PC-3 (cell line): Measurements from ENCODE around the gene UACA. TPM values are rescaled to one million over a fixed set of nuclear protein-coding genes. Genes with fewer than 3 reads are reported as not detected.

Source experiments
- ATAC-seq: fragments of 200-7000 bp; cut with Tn5 transposase; 2 replicates; pipeline ENCODE4 v1.9.1; 2020; ENCODE audit warnings: mild to moderate bottlenecking, moderate library complexity
- BruUV-seq: library from RNA; stranded (reverse); fragments of 400-500 nt; replicated peaks from 2 replicates; lab custom pipeline; 2021; lab: Mats Ljungman, UMichigan
- CTCF ChIA-PET: fragments of 300-600 bp; sonication (Branson Sonifier 250); formaldehyde crosslinking; loops from one replicate; lab custom pipeline; 2022; ENCODE audit warnings: antibody characterized with exemption; lab: Charles Lee
- POLR2A ChIA-PET: fragments of 300-600 bp; sonication (Branson Sonifier 250); formaldehyde crosslinking; loops from one replicate; lab custom pipeline; 2022; ENCODE audit warnings: antibody characterized with exemption; ENCODE audit not compliant: unreplicated experiment; lab: Charles Lee
- DNase-seq: peaks from one replicate; pipeline ENCODE4 v3.0.0-alpha.2; 2015
- H2AFZ ChIP-seq: fragments of 300-600 bp; sonication (generic); 2 replicates; pipeline ENCODE4 v1.6.0; 2016; ENCODE audit warnings: antibody characterized with exemption, low read length
- H3F3A ChIP-seq: fragments of 300-600 bp; sonication (generic); one replicate; pipeline ENCODE4 v1.6.0; 2017; ENCODE audit warnings: antibody characterized with exemption, low read length, control low read depth, mild to moderate bottlenecking; ENCODE audit not compliant: unreplicated experiment
- H3K27ac ChIP-seq: fragments of 300-600 bp; sonication (generic); 2 replicates; pipeline ENCODE4 v1.5.1; 2016; ENCODE audit warnings: mild to moderate bottlenecking, low read length
- H3K27me3 ChIP-seq: fragments of 300-600 bp; sonication (generic); 2 replicates; pipeline ENCODE4 v1.6.1; 2016; ENCODE audit warnings: low read length, mixed read lengths
- H3K36me3 ChIP-seq: fragments of 300-600 bp; sonication (generic); 2 replicates; pipeline ENCODE4 v1.6.1; 2016; ENCODE audit warnings: low read depth, mixed run types, low read length, mixed read lengths
- H3K4me1 ChIP-seq: fragments of 300-600 bp; sonication (generic); 2 replicates; pipeline ENCODE4 v1.5.1; 2016; ENCODE audit warnings: low read length; ENCODE audit not compliant: insufficient read depth
- H3K4me2 ChIP-seq: fragments of 300-600 bp; sonication (generic); 2 replicates; pipeline ENCODE4 v1.6.0; 2016; ENCODE audit warnings: low read length
- H3K4me3 ChIP-seq: fragments of 300-600 bp; sonication (generic); 2 replicates; pipeline ENCODE4 v1.5.1; 2016; ENCODE audit warnings: mild to moderate bottlenecking, low read length, mixed read lengths
- H3K79me2 ChIP-seq: fragments of 300-600 bp; sonication (generic); 2 replicates; pipeline ENCODE4 v1.6.1; 2017; ENCODE audit warnings: low read length, mixed read lengths
- H3K9ac ChIP-seq: fragments of 300-600 bp; sonication (generic); 2 replicates; pipeline ENCODE4 v1.6.0; 2016; ENCODE audit warnings: mild to moderate bottlenecking, low read length
- H3K9me2 ChIP-seq: fragments of 300-600 bp; sonication (generic); replicated peaks from 2 replicates; pipeline ENCODE4 v1.6.1; 2016; ENCODE audit warnings: mixed run types, low read length, mixed read lengths
- H3K9me3 ChIP-seq: fragments of 300-600 bp; sonication (generic); 2 replicates; pipeline ENCODE4 v1.6.1; 2016; ENCODE audit warnings: low read length, mixed read lengths
- H4K20me1 ChIP-seq: fragments of 300-600 bp; sonication (generic); 2 replicates; pipeline ENCODE4 v1.6.1; 2016; ENCODE audit warnings: low read length, mixed read lengths
- CTCF ChIP-seq: fragments of 300-600 bp; sonication (generic); conservative IDR thresholded peaks from 2 replicates; pipeline ENCODE4 v1.5.1; 2017; ENCODE audit warnings: antibody characterized with exemption, low read depth, mild to moderate bottlenecking, low read length
- EZH2 ChIP-seq: fragments of 300-600 bp; sonication (generic); IDR thresholded peaks from one replicate; pipeline ENCODE4 v1.6.1; 2017; ENCODE audit warnings: antibody characterized with exemption, mild to moderate bottlenecking, low read length; ENCODE audit not compliant: unreplicated experiment
- EZH2phosphoT487 ChIP-seq: fragments of 300-600 bp; sonication (generic); IDR thresholded peaks from 2 replicates; pipeline ENCODE4 v1.6.1; 2018; ENCODE audit warnings: mild to moderate bottlenecking, antibody characterized with exemption, low read length, borderline replicate concordance
- intact Hi-C: fragments of 100-400 bp; cut with micrococcal nuclease; formaldehyde crosslinking; loops from 2 replicates; pipeline ENCODE4 v1.9.0; 2023
- total RNA-seq: library from RNA; depleted of rRNA; stranded (reverse); fragments of >200 nt; gene quantifications from 2 replicates; pipeline ENCODE4 v1.2.3, GENCODE V29; 2014

UACA gene
- total RNA-seq, 1 experiment from 2014 or later = 21.7 TPM

DNA sequence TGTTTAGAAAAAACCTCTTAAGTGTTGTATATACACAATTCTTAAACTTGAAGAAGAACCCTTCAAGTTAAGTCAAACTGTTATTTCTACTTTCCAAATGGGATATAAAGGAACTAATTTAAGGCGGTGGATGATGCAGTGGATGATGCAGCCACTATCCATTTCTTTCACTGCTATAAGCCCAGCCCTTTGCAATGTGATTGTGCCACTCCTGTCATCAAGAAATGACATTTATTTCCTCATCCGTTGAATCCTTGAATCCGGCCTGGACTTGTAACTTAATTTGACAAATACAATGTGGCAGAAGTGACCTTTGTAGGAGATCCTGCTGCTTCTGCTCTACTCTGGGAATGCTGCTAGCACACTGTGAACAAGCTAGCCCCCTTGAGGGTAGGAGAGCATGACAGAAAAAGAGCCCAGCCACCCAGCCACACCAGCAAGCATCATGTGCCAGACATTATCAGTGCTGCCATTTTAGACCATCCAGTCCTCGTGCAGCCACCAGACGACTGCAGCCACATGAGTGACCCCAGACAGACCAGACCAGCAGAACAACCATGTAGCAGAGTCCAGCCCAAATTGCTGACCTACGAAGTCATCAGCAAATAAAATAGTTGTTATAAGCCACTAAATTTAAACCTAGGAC is 47.4 kb downstream of the UACA start:
- no peak for TF ChIP-seq CTCF
- no peak for TF ChIP-seq EZH2phosphoT487
- ATAC-seq = peak; percentile 51
- intact Hi-C loops = no loop called here
- Histone ChIP-seq H3K9ac (no peak overlapping the region), H2AFZ (no peak overlapping the region), H3K4me1 (peaks cover 40% of the 10 kb centered on the region), H3K27me3 (no peaks in the 10 kb centered on the region), H4K20me1 (no peaks in the 10 kb centered on the region), H3K9me3 (no peaks in the 10 kb centered on the region), H3K4me2 (peak overlapping the region; percentile 27; the same call in 1 of the 2 replicates), H3K27ac (no peak overlapping the region), H3K9me2 (no peaks in the 10 kb centered on the region), H3F3A (peaks cover 4% of the 10 kb centered on the region), H3K4me3 (no peak overlapping the region), H3K36me3 (no peaks in the 10 kb centered on the region), H3K79me2 (peaks cover 58% of the 10 kb centered on the region)
- no TSS peak for BruUV-seq
- CTCF ChIA-PET = no interaction called here
- POLR2A ChIA-PET = no interaction called here
- DNase-seq = peak; percentile 48

- POLR2A ChIA-PET = interaction anchor here (0.6 kb wide), 1 partner anchor 32 kb away, joined by 4 read pairs; no protein-coding TSS in a partner anchor
- CTCF ChIA-PET = no interaction called here
- H3K9me2 ChIP-seq = no peaks in the 10 kb centered on the region
- H3K36me3 ChIP-seq = no peaks in the 10 kb centered on the region
- intact Hi-C loops = no loop called here
- ATAC-seq (peak; percentile 34; the same call in 1 of the 2 replicates), DNase-seq (peak; percentile 41)
- TF ChIP-seq CTCF = no peak
- TF ChIP-seq EZH2phosphoT487 = no peak
- no peak for TF ChIP-seq EZH2
- H3K4me3 ChIP-seq = no peak overlapping the region
- H2AFZ ChIP-seq = no peak overlapping the region
- H3K27ac ChIP-seq = no peak overlapping the region
- no TSS peak for BruUV-seq
- H3K9ac ChIP-seq = no peak overlapping the region
- H3K27me3 ChIP-seq = no peaks in the 10 kb centered on the region
- H3K4me1 ChIP-seq = peaks cover 40% of the 10 kb centered on the region
- no peaks in the 10 kb centered on the region for H3K9me3 ChIP-seq
- H4K20me1 ChIP-seq = no peaks in the 10 kb centered on the region
- H3F3A ChIP-seq = peaks cover 4% of the 10 kb centered on the region
- peak overlapping the region; percentile 46; the same call in 1 of the 2 replicates for H3K4me2 ChIP-seq
- H3K79me2 ChIP-seq = peaks cover 61% of the 10 kb centered on the region
These were observed 48.8 kb downstream of the UACA start for GRCh38 chr15:70714565-70714964.

- TF ChIP-seq EZH2 = no peak
- Histone ChIP-seq H3F3A (peaks cover 4% of the 10 kb centered on the region), H2AFZ (no peak overlapping the region), H3K9ac (no peak overlapping the region), H3K27me3 (no peaks in the 10 kb centered on the region), H4K20me1 (no peaks in the 10 kb centered on the region), H3K4me2 (no peak overlapping the region), H3K4me1 (peaks cover 40% of the 10 kb centered on the region), H3K9me2 (no peaks in the 10 kb centered on the region), H3K79me2 (peaks cover 55% of the 10 kb centered on the region), H3K36me3 (no peaks in the 10 kb centered on the region), H3K9me3 (no peaks in the 10 kb centered on the region), H3K27ac (no peak overlapping the region), H3K4me3 (no peak overlapping the region)
- ATAC-seq = no peak
- no peak for DNase-seq
- ChIA-PET POLR2A (no interaction called here), CTCF (no interaction called here)
- no TSS peak for BruUV-seq
- intact Hi-C loops = no loop called here
These were observed 49.3 kb downstream of the UACA start for GRCh38 chr15:70714015-70714414.
